Mesendoderm (in vitro differentiated cells): ENCODE data around the gene CASKIN2.

Experiments
- DNase-seq: peaks from one replicate; pipeline ENCODE4 v3.0.0; 2013
- H2AK5ac ChIP-seq: 2 replicates; pipeline ENCODE4 v1.6.1; 2013; ENCODE audit warnings: low read length, inconsistent platforms
- H2BK120ac ChIP-seq: 2 replicates; pipeline ENCODE4 v1.6.1; 2013; ENCODE audit warnings: low read depth, mild to moderate bottlenecking, low read length, moderate library complexity, mixed read lengths
- H2BK15ac ChIP-seq: replicated peaks from 2 replicates; pipeline ENCODE4 v1.6.1; 2013; ENCODE audit warnings: low read depth, mild to moderate bottlenecking, moderate library complexity
- H2BK5ac ChIP-seq: 2 replicates; pipeline ENCODE4 v1.6.1; 2013; ENCODE audit warnings: low read length, inconsistent platforms
- H3K18ac ChIP-seq: 2 replicates; pipeline ENCODE4 v1.6.1; 2013; ENCODE audit warnings: mild to moderate bottlenecking, low read length, mixed read lengths
- H3K23ac ChIP-seq: one replicate; pipeline ENCODE4 v1.6.1; 2013; ENCODE audit warnings: low read length
- H3K27ac ChIP-seq: 2 replicates; pipeline ENCODE4 v1.5.1; 2013; ENCODE audit warnings: low read depth, mild to moderate bottlenecking, inconsistent platforms, low read length, moderate library complexity
- H3K27me3 ChIP-seq: 2 replicates; pipeline ENCODE4 v1.6.1; 2013; ENCODE audit warnings: low read length, control low read depth, mild to moderate bottlenecking, inconsistent platforms; ENCODE audit not compliant: insufficient read depth, poor library complexity
- H3K36me3 ChIP-seq: 2 replicates; pipeline ENCODE4 v1.6.1; 2013; ENCODE audit warnings: low read length, inconsistent platforms; ENCODE audit not compliant: control insufficient read depth, insufficient read depth
- H3K4ac ChIP-seq: one replicate; pipeline ENCODE4 v1.6.1; 2013; ENCODE audit warnings: low read depth, mild to moderate bottlenecking, low read length, moderate library complexity
- H3K4me1 ChIP-seq: 2 replicates; pipeline ENCODE4 v1.6.1; 2013; ENCODE audit warnings: low read depth, low read length, inconsistent platforms; ENCODE audit not compliant: control insufficient read depth
- H3K4me2 ChIP-seq: 2 replicates; pipeline ENCODE4 v1.6.1; 2013; ENCODE audit warnings: low read length
- H3K4me3 ChIP-seq: 2 replicates; pipeline ENCODE4 v1.5.1; 2013; ENCODE audit warnings: mild to moderate bottlenecking, low read length
- H3K56ac ChIP-seq: one replicate; pipeline ENCODE4 v1.6.1; 2013; ENCODE audit warnings: low read length
- H3K79me1 ChIP-seq: 2 replicates; pipeline ENCODE4 v1.6.1; 2013; ENCODE audit warnings: low read length, inconsistent platforms
- H3K79me2 ChIP-seq: 2 replicates; pipeline ENCODE4 v1.6.1; 2013; ENCODE audit warnings: mild to moderate bottlenecking, low read length; ENCODE audit not compliant: control insufficient read depth, insufficient read depth
- H3K9ac ChIP-seq: 2 replicates; pipeline ENCODE4 v1.6.1; 2013; ENCODE audit warnings: low read length, inconsistent platforms
- H4K5ac ChIP-seq: one replicate; pipeline ENCODE4 v1.6.1; 2013; ENCODE audit warnings: low read length
- H4K8ac ChIP-seq: one replicate; pipeline ENCODE4 v1.6.1; 2013; ENCODE audit warnings: low read depth, mild to moderate bottlenecking, control low read depth, low read length, moderate library complexity
- WGBS: extraction: QIAGEN DNeasy Blood & Tissue Kit; methylation state at CpG from one replicate; pipeline ENCODE4 v1.1.7; 2013; ENCODE audit warnings: low lambda C conversion rate, missing lambda C conversion rate; ENCODE audit not compliant: insufficient coverage; ENCODE audit errors: extremely low coverage; 5-methylcytosine and 5-hydroxymethylcytosine counted together

CASKIN2 gene

GRCh38 chr17:75507733-75508719, 7.3 kb downstream of the CASKIN2 start:
- Histone ChIP-seq H3K27ac (no peak overlapping the region), H3K4me1 (no peaks in the 10 kb centered on the region), H3K4me3 (no peak overlapping the region), H2BK5ac (no peak overlapping the region), H3K56ac (no peak overlapping the region), H3K23ac (no peak overlapping the region), H3K4me2 (no peak overlapping the region), H3K79me2 (no peaks in the 10 kb centered on the region), H3K27me3 (no peaks in the 10 kb centered on the region), H3K4ac (no peak overlapping the region), H3K79me1 (no peaks in the 10 kb centered on the region), H2BK120ac (no peak overlapping the region), H3K18ac (no peak overlapping the region), H4K5ac (no peak overlapping the region), H3K36me3 (peaks cover 3% of the 10 kb centered on the region), H4K8ac (no peak overlapping the region), H3K9ac (no peak overlapping the region), H2AK5ac (no peak overlapping the region), H2BK15ac (no peak overlapping the region)
- WGBS = no CpG with 5 or more reads among the region's 27 CpGs
- DNase-seq = no peak

DNA sequence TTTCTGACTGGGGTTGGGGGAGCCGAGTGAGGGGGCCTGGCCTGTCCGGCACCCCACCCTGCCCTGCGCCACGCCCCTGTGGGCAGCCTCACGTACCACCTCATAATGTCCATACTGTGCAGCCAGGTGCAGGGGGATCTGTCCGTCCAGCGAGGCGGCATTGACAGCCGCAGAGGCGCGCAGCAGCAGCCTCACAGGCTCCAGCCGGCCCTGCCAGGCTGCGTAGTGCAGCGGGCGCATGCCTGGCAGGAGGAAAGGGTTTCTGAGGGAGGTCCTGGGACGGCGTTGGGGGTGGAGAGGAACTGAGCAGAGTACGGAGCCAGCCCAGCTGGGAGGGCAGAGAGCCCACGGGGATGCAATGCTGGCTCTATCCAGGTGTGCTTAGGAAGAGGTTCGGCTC, 8.4 kb downstream of the CASKIN2 start:
- Histone ChIP-seq H3K4ac (no peak overlapping the region), H3K4me3 (no peak overlapping the region), H2BK120ac (no peak overlapping the region), H2BK15ac (no peak overlapping the region), H4K8ac (no peak overlapping the region), H3K4me1 (no peaks in the 10 kb centered on the region), H3K4me2 (no peak overlapping the region), H3K18ac (no peak overlapping the region), H3K27ac (no peak overlapping the region), H2BK5ac (no peak overlapping the region), H3K79me2 (no peaks in the 10 kb centered on the region), H3K27me3 (no peaks in the 10 kb centered on the region), H3K9ac (no peak overlapping the region), H3K79me1 (no peaks in the 10 kb centered on the region), H2AK5ac (no peak overlapping the region), H3K23ac (no peak overlapping the region), H3K56ac (no peak overlapping the region), H4K5ac (no peak overlapping the region), H3K36me3 (peaks cover 3% of the 10 kb centered on the region)
- DNase-seq = no peak
- no CpG with 5 or more reads among the region's 20 CpGs for WGBS

DNA sequence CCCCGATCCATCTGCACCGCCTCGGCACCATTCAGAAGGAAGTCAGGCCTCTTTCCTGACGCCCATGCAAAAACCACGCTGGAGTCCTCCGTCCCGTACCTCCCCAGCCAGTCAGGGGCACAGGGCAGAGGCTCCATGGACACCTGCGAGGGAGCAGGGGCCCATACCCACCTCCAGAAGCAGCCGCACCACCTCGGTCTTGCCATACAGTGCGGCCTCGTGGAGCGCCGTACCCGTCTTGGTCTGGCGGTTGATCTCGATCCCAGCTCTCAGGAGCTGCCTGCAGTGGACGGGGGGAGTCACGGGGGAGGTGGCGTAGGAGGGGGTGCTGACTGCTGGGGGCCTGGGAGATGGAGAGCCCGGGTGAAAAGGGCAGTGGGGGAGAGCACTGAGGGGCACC, 9.2 kb downstream of the CASKIN2 start:
- no peaks in the 10 kb centered on the region for H3K4me1 ChIP-seq
- H3K4me2 ChIP-seq = no peak overlapping the region
- no peaks in the 10 kb centered on the region for H3K79me1 ChIP-seq
- H3K27ac ChIP-seq = no peak overlapping the region
- no peak overlapping the region for H4K5ac ChIP-seq
- no peak overlapping the region for H3K9ac ChIP-seq
- H2BK120ac ChIP-seq = no peak overlapping the region
- no peak overlapping the region for H3K4me3 ChIP-seq
- no peaks in the 10 kb centered on the region for H3K27me3 ChIP-seq
- no peak overlapping the region for H3K18ac ChIP-seq
- H3K79me2 ChIP-seq = no peaks in the 10 kb centered on the region
- H3K4ac ChIP-seq = no peak overlapping the region
- no peak overlapping the region for H2BK15ac ChIP-seq
- no CpG with 5 or more reads among the region's 21 CpGs for WGBS
- DNase-seq = no peak
- H3K36me3 ChIP-seq = peaks cover 3% of the 10 kb centered on the region
- H3K23ac ChIP-seq = no peak overlapping the region
- H2BK5ac ChIP-seq = no peak overlapping the region
- no peak overlapping the region for H3K56ac ChIP-seq
- no peak overlapping the region for H4K8ac ChIP-seq
- H2AK5ac ChIP-seq = no peak overlapping the region

GRCh38 chr17:75505640-75506039, 9.7 kb downstream of the CASKIN2 start:
- Histone ChIP-seq H3K23ac (no peak overlapping the region), H4K5ac (no peak overlapping the region), H3K4me1 (no peaks in the 10 kb centered on the region), H3K9ac (no peak overlapping the region), H3K79me1 (no peaks in the 10 kb centered on the region), H3K4me2 (no peak overlapping the region), H3K18ac (no peak overlapping the region), H2BK5ac (no peak overlapping the region), H3K27me3 (no peaks in the 10 kb centered on the region), H3K27ac (no peak overlapping the region), H2AK5ac (no peak overlapping the region), H3K56ac (no peak overlapping the region), H3K79me2 (no peaks in the 10 kb centered on the region), H2BK15ac (no peak overlapping the region), H3K4me3 (no peak overlapping the region), H3K4ac (no peak overlapping the region), H2BK120ac (no peak overlapping the region), H4K8ac (no peak overlapping the region), H3K36me3 (peaks cover 3% of the 10 kb centered on the region)
- no CpG with 5 or more reads among the region's 15 CpGs for WGBS
- DNase-seq = no peak

DNA sequence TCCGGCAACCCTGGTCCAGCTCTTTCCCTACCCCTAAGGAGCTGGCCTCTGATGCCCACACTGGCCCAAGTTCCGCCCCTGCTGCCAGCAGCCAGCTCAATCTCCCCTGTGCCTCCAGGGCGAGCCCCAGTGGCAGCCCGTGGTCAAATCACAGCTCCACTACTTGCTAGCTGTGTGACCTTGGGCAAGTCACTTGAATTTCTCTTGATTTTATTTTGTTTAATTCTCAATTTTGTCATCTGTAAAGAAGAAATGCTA, 10.3 kb downstream of the CASKIN2 start:
- H3K18ac ChIP-seq = no peak overlapping the region
- no peak overlapping the region for H2BK15ac ChIP-seq
- no CpG with 5 or more reads among the region's 4 CpGs for WGBS
- H3K79me2 ChIP-seq = no peaks in the 10 kb centered on the region
- no peak overlapping the region for H3K23ac ChIP-seq
- H4K8ac ChIP-seq = no peak overlapping the region
- H2BK120ac ChIP-seq = no peak overlapping the region
- DNase-seq = no peak
- no peak overlapping the region for H3K4me2 ChIP-seq
- H3K4me1 ChIP-seq = no peaks in the 10 kb centered on the region
- H3K56ac ChIP-seq = no peak overlapping the region
- no peak overlapping the region for H3K27ac ChIP-seq
- H3K79me1 ChIP-seq = no peaks in the 10 kb centered on the region
- no peaks in the 10 kb centered on the region for H3K27me3 ChIP-seq
- no peak overlapping the region for H3K4ac ChIP-seq
- H2BK5ac ChIP-seq = no peak overlapping the region
- peaks cover 3% of the 10 kb centered on the region for H3K36me3 ChIP-seq
- no peak overlapping the region for H3K9ac ChIP-seq
- no peak overlapping the region for H3K4me3 ChIP-seq
- no peak overlapping the region for H4K5ac ChIP-seq
- no peak overlapping the region for H2AK5ac ChIP-seq
